ENCODE measurements around the gene KITLG.

GRCh38 chr12:88495031-88495430 lies 85.2 kb downstream of the KITLG start:
- TF ChIP-seq CTCF (optimal IDR thresholded peaks at IDR 0.05 in 1 of 3, IDR thresholded peaks at IDR 0.05 in 1 of 3, conservative IDR thresholded peaks at IDR 0.05 in 1 of 3; ENCODE audit: extremely low read depth in 1 of 3, insufficient read depth in 2 of 3, low read length in 3 of 3), result no peak
- no peak for TF ChIP-seq EZH2 (IDR thresholded peaks at IDR 0.05; ENCODE audit: low read length)

Measured in keratinocyte (primary cell).